HepG2 (cell line): ENCODE data around the gene WFDC10A.

ENCODE experiments used
- CTCF ChIP-seq: sonication (generic); formaldehyde crosslinking; IDR thresholded peaks from 2 replicates; pipeline ENCODE4 v1.5.0; 2020; ENCODE audit warnings: mild to moderate bottlenecking, missing genetic modification reagents, moderate library complexity
- GABPB1 ChIP-seq: IDR thresholded peaks from 2 replicates; pipeline ENCODE4 v1.6.1; 2016; ENCODE audit warnings: mild to moderate bottlenecking, missing genetic modification reagents, moderate library complexity, missing compliant biosample characterization
- POLR2AphosphoS5 ChIP-seq: IDR thresholded peaks from 2 replicates; pipeline ENCODE4 v1.6.1; 2012; ENCODE audit warnings: low read depth, low read length
- SNAPC2 ChIP-seq: sonication (generic); formaldehyde crosslinking; IDR thresholded peaks from 2 replicates; pipeline ENCODE4 v1.8.1; 2022; ENCODE audit warnings: mild to moderate bottlenecking, missing genetic modification reagents
- YY1 ChIP-seq: IDR thresholded peaks from 2 replicates; pipeline ENCODE4 v1.6.1; 2011; ENCODE audit warnings: low read length, low read depth, moderate library complexity, mild to moderate bottlenecking; ENCODE audit not compliant: insufficient read depth, insufficient replicate concordance
- ZKSCAN8 ChIP-seq: IDR thresholded peaks from 2 replicates; pipeline ENCODE4 v1.6.1; 2016; ENCODE audit warnings: borderline replicate concordance, missing genetic modification reagents, missing compliant biosample characterization
- ZNF160 ChIP-seq: sonication (generic); formaldehyde crosslinking; IDR thresholded peaks from 2 replicates; pipeline ENCODE4 v1.8.0; 2022; ENCODE audit warnings: mild to moderate bottlenecking, inconsistent platforms, missing genetic modification reagents
- ZNF264 ChIP-seq: sonication (generic); formaldehyde crosslinking; IDR thresholded peaks from 2 replicates; pipeline ENCODE4 v1.4.0; 2020; ENCODE audit warnings: missing genetic modification reagents
- ZNF331 ChIP-seq: sonication (generic); formaldehyde crosslinking; IDR thresholded peaks from 2 replicates; pipeline ENCODE4 v1.4.0; 2020; ENCODE audit warnings: missing genetic modification reagents
- ZNF501 ChIP-seq: sonication (generic); formaldehyde crosslinking; IDR thresholded peaks from 2 replicates; pipeline ENCODE4 v1.5.1; 2020; ENCODE audit warnings: mild to moderate bottlenecking, moderate library complexity, missing genetic modification reagents
- TF ChIP-seq, protein P1 (sequence below): sonication (generic); formaldehyde crosslinking; IDR thresholded peaks from 2 replicates; pipeline ENCODE4 v1.4.0; 2020; ENCODE audit warnings: missing genetic modification reagents
- TF ChIP-seq, protein P2 (sequence below): IDR thresholded peaks from 2 replicates; pipeline ENCODE4 v1.6.1; 2016; ENCODE audit warnings: missing compliant biosample characterization, missing genetic modification reagents, borderline replicate concordance

GRCh38 chr20:45631184-45631583 lies 1.6 kb downstream of the WFDC10A start, which contains the start of gene WFDC9:
- TF ChIP-seq ZNF501 (CRISPR knock-in tag) (no peak), SNAPC2 (no peak), POLR2AphosphoS5 (no peak), ZNF331 (no peak), GABPB1 (CRISPR knock-in tag) (no peak), ZNF160 (CRISPR knock-in tag) (no peak), CTCF (CRISPR knock-in tag) (no peak), ZNF264 (no peak), YY1 (no peak), ZKSCAN8 (CRISPR knock-in tag) (no peak)
- TF ChIP-seq, protein P1, sequence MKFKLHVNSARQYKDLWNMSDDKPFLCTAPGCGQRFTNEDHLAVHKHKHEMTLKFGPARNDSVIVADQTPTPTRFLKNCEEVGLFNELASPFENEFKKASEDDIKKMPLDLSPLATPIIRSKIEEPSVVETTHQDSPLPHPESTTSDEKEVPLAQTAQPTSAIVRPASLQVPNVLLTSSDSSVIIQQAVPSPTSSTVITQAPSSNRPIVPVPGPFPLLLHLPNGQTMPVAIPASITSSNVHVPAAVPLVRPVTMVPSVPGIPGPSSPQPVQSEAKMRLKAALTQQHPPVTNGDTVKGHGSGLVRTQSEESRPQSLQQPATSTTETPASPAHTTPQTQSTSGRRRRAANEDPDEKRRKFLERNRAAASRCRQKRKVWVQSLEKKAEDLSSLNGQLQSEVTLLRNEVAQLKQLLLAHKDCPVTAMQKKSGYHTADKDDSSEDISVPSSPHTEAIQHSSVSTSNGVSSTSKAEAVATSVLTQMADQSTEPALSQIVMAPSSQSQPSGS (CRISPR knock-in tag), result no peak
- TF ChIP-seq, protein P2, sequence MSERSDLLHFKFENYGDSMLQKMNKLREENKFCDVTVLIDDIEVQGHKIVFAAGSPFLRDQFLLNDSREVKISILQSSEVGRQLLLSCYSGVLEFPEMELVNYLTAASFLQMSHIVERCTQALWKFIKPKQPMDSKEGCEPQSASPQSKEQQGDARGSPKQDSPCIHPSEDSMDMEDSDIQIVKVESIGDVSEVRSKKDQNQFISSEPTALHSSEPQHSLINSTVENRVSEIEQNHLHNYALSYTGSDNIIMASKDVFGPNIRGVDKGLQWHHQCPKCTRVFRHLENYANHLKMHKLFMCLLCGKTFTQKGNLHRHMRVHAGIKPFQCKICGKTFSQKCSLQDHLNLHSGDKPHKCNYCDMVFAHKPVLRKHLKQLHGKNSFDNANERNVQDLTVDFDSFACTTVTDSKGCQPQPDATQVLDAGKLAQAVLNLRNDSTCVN (CRISPR knock-in tag), result no peak
